Eye (tissue), 1 donor: ENCODE data around the gene GATA3.

Source experiments
- DNase-seq: peaks from one replicate; pipeline ENCODE4 v3.0.0-alpha.2; 2015

Gene GATA3

DNA sequence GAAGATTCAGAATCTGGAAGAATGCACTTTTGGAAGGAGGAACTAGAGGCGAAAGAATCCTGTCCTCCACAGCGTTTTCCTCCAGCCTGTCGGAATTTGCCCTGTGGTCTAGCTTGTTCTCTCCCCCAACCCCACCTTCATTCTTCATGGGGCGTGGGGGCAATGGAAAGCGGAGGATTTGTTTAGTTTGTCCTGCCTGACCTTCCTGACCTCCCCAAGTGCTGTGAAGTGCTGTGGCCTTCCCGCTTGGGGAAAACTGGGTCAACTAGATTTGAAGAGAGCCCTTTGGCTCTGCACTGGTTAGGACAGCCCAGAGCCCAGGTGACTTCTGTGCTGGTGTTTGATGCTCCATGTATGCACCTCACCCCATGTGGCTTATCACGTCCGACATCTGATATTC, 49.1 kb downstream of the GATA3 start:
- no peak for DNase-seq

DNA sequence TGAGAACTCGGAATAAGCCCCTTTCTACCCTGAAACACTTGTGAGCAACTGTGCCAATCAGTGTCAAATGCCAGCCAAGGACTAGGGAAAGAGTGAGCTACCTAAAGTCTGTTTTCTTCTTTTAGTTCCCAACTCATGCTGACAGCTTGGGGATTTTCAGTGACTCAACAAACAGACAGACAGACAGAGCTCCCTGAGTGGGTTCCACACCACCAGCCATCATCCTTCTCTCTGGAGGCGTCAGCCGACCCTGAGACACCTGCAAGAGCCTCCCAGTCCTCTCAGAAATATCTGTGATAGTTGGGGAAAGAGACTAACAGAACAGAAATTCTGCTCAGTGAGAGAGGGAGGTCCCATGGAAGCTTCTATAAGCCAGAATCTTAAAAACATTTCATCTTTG, 49.5 kb downstream of the GATA3 start:
- no peak for DNase-seq

DNA sequence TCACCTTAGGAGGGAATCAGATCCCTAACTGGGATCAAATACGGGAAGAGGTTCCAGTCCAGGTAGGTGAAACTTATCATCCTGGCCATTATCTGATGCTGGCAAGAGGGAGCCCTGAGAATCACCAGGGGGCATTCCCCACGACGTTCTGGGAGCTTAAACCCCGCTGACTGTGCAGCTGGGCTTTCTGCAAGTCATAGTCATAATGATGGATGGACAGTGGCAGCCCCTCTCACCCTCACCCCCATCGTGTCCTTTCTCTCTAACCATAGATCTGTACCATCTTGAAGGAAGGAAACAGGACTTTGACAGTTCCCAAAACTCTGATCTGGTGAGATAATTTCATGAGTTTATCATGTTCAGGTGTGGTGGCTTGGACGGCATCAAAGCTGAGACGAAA, 50.2 kb downstream of the GATA3 start:
- DNase-seq, result no peak

DNA sequence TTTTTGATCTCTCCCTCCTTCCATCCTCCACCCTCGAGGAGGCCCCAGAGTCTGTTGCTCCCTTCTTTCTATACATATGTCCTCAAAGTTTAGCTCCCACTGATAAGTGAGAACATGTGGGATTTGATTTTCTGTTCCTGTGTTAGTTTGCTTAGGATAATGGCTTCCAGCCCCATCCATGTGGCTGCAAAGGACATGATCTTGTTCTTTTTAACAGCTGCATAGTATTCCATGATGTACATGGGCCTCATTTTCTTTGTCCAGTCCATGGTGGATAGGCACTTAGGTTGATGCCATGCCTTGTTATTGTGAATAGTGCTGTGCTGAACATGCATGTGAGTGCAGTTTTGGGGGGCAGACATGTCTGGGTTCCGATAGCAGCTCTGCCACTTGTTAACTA, 51.4 kb downstream of the GATA3 start:
- DNase-seq, result no peak

DNA sequence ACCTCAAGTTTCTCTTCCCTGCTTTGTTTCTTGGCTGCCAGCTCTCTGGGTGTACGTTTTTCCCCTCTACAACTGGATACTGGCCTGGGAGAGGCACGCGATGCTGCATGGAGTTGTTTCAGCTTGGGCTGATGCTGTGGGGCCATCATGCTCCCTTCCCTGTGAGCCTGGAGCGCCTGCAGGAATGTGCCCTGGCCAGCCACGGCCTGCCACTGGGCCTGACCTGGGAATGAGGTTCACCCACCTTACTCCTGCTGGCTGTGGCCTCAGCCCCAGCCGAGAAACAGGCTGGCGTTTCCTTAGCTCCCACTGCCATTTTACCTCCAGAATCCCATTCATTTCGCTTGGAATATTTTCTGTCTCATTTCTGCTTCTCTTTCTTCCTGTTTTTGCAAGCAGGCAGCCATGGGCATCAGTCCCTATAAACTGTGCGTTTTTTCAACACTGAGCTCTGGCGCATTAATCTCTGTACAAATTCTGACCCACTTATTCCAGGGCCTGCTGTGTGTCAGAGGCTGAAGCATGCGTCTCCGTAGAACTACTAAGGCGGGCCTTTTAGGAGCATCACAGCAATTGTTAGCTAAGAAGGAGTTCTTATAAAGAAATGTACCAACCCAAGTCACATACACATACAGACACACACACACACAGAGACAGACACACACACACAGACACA, 57.9 kb downstream of the GATA3 start:
- DNase-seq, result no peak

DNA sequence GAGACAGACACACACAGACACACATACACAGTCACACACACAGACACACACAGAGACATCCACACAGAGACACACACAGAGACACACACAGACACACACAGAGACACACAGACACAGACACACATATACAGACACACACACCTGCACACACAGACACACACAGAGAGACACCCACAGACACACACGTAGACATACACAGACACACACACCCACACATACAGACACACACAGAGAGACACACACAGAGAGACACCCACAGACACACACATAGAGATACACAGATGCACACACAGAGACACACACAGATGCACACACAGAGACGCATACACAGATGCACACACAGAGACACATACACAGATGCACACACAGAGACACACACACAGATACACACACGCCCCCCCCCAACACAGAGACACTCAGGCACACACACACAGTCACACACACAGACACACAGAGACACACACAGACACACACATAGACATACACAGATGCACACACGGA, 58.5 kb downstream of the GATA3 start:
- DNase-seq, result no peak

DNA sequence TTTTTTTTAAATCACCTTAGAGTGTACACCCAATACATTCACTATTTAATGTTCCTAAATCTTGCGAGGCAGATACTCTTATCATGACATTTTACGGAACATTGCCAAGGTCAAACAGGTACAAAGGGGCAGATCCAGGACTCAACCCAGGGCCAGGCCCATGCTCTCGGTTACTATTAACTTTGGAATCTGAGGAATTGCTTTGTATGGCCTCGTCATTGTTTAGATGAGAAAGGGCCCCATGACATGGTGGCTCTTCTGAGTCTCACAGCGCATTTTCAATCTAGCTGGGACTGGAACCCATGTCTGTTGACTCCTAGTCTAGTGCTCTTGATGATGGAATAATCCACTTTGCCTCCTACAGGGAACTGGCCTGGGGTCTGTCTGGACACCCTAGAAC, 59.1 kb downstream of the GATA3 start:
- no peak for DNase-seq

DNA sequence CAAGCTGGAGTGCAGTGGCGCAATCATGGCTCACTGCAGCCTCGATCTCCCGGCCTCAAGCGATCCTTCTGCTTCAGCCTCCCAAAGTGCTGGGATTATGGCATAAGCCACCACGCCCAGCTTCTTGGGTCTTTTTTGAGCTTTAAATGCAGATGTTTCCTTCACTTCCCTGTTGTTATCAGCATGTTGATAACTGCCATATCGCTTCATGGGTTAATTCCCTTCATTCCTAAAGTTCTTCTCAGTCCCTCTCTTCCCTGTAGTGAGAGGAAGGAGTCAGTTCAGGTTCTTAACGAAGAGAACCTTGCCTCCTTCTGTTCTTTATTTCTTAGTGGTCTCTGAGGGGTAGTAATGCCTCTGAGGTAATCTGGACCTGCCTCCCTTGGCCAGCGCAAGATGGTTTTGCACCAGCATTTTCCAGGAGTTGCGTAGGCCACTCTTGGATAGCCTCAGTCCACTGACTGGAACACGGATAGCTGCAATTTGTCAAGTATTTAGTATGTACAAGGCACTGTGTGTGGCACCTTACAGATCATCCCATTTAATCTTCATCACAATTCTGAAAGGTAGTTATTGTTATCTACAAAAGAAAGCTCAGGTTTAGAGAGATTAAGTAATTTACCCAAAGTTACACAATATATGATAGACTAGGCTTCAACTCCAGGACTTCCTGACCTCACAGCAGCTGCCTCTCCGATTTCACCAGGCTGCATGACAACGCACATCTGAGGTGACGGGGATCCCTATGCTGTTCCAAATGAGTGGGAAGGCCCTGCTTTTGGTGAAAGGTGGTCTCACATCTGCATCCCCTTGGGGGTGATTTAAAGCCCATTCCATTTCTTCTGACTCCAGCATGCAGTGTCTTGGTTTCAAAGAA, 60.5 kb downstream of the GATA3 start:
- no peak for DNase-seq

DNA sequence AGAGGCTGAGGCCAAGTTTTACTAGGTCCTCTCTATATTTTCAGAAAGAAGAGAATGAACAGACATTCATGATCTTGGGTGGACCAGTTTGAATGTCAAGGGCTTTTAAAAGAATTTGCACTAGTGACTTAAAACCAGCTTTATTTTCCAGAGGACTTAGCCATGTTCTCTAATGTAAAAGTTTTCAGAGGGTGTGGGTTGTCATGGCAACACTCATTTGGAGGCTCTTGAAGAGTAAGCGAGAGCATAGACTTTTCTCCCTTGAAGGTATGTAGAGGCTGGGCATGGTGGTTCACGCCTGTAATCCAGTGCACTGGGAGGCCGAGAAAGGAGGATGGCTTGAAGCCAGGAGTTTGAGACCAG, 61.1 kb downstream of the GATA3 start:
- DNase-seq, result no peak

DNA sequence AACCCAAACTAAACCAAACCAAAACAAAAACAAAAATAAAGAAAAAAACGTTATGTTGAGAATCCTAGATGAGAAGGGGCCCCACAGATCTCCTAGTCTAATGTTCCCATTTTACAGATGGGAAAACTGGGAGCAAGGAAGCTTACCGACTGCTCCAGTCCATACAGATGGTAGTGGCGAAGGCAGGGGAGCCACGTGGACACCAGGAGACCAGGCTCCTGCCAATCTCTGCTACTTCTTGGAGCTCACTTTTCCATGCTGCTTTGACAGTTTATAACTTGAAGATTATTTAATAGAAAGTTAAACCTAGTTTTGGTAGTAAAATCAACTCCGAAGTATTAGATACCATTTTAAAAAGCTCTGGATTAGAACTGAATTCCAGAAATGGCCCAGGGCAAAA, 62.0 kb downstream of the GATA3 start:
- DNase-seq, result no peak

DNA sequence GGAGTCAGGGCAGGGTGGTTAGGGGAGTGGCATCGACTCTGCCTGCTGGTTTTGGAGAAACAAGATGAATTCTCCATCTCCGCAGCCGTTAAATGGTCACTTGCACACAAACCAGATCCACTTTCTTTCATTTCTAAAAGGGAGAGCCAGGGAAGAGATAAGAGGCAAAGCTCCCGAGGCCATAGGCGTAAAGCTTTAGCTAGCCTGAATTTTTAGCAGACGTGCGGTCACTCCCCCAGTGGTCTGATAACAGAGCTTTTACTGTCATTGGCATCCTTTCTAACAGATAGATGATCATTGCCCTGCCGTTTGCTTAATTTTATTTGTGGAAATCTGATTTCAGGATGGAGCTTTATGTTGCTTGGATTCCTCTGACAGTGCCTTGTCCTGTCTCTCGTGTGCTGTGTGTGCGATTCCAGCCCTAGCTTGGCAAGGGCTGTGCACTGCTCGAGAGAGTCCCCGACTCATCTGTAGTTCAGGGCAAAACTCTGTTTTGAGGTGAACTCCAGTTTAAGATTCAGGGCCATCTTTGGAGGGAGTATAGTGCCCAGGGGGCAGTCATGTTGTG, 62.5 kb downstream of the GATA3 start:
- no peak for DNase-seq

DNA sequence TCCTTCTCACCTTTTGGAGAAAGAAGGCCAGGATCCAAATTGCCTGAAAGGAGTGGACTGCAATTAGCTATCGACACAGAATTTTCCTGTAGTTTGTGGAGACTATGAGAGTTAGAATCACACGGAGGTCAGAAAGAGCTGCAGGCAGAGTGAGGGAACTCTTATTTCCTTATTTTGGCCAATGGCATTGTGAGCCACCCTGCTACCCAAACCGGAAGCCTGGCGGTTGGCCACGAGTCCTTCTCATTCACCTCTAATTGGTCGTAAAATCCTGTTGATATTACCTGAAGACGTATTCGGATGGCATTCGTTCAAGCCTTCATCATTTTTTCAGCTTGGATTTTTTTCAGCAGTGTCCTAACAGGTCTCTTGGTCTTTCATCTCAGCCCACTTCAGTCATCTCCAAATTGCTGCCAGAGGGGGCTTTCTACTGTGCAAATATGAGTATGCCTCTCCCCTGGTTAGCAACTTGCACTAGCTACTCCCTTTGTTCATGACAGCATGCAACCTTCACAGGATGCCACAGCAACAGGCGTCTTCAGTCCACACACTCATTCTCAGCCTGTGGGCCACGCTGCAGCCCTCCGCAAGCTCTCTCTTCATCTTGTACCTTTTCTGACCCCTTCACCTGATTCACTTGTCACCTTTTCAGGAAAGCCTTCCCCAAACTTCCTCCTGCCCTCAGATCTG, 66.9 kb downstream of the GATA3 start:
- no peak for DNase-seq

DNA sequence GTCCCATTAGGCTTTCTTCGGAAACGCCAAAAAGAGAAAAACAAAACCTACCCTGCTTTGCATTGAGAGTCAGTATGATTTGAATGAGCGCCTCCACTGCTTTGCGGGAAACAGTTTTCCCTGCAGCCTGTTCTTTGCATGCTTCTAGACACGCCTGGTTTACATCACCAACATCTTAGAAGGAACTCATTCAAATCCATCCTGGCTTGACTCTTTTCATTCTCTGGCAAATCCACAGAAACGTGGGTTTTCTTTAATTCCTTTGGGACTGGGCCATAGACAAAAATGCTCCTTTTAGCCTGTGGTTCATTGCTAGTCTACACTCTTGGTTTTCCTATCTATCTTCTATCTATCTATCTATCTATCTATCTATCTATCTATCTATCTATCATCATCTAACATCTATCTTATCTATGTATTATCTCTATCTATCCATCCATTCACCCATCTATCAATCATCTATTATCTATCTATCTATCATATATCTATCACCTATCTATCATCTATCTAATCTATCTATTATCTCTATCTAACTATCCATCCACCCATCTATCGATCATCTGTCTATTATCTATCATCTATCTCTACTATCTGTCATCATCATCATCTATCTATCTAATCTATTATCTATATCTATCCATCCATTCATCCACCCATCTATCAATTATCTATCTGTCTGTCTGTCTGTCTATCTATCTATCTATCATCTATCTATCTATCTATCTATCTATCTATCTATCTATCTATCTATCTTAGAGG, 68.3 kb downstream of the GATA3 start:
- no peak for DNase-seq

DNA sequence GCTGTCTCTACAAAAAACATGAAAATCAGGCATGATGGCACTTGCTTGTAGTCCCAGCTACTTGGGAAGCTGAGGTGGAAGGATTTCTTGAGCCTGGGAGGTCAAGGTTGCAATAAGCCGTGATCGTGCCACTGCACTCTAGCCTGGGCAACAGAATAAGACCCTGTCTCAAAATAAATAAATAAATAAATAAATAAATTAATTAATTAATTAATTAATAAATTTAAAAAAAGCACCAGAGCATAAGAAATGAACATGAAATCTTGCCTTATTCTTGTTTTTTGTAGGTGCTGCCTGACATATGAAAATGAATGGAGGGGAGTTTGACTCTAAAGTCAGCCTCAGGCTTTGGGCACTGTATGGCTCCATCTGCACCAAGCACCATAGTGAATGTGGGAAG, 69.9 kb downstream of the GATA3 start:
- DNase-seq, result no peak
